Renal cortical epithelial cell (primary cell): ENCODE measurements around the gene HMGCS2. TPM values are rescaled to one million over a fixed set of nuclear protein-coding genes. Genes with fewer than 3 reads are reported as not detected.
A peak's percentile ranks its signal among the peaks of the same experiment; 100 is the strongest.
"Not testable (repeated sequence)": the region's sequence is repeated elsewhere in the genome, so short reads cannot be mapped to it uniquely, and the experiment has no call there.

Experiments
- DNase-seq: peaks from one replicate; pipeline ENCODE4 v3.0.0-alpha.2; 2011; ENCODE audit warnings: low read depth
- total RNA-seq: library from RNA; depleted of rRNA; stranded (reverse); fragments of >200 nt; gene quantifications from 2 replicates; pipeline ENCODE4 v1.2.3, GENCODE V29; 2014

The HMGCS2 gene
- total RNA-seq, 1 donor from 2014 or later = not detected

GRCh38 chr1:119731741-119732430 is 36.8 kb downstream of the HMGCS2 start:
- DNase-seq = no peak

DNA sequence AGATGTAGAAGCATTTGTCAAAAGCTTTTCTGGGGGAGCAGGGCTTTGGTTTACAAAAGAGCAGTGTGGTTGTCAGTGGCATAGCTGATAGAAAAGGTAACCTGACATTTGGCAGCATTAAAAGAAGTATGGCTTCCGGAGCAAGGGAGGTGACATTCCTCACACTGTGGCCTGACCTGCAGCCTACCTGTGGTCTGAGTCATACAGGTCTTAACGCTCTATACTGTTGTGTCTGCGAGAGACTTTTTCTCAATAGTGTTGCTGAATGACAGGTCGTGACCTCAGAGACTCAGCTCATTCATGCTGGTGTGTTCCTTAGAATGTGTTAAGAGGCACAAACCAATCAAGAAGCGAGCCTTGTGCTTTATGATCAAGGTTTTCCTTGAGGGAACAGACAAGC is 37.6 kb downstream of the HMGCS2 start:
- peak; percentile 40 for DNase-seq

DNA sequence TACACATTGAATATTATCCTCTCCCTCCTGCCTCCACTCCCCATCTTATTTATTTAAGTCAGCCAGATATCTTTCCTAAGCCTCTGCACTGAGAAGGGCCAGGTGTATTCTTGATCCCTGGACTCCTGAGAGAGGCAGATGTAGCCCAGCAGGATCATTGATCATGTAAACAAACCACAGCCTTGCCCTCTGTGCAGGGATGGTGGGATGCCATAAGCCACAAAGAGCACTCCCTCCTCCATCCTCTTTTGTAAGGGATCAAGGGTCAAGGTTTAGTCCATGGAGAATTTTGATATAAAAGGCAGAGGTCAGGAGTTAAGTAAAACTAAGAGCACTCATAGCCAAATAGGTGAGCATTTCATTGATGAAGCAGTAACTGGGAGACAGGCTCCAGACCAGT is 39.7 kb downstream of the HMGCS2 start:
- DNase-seq = no peak

- DNase-seq = no peak
Observed at GRCh38 chr1:119727991-119728390, 40.7 kb downstream of the HMGCS2 start.

- DNase-seq = no peak
Observed at GRCh38 chr1:119725626-119726025, 43.1 kb downstream of the HMGCS2 start.

DNA sequence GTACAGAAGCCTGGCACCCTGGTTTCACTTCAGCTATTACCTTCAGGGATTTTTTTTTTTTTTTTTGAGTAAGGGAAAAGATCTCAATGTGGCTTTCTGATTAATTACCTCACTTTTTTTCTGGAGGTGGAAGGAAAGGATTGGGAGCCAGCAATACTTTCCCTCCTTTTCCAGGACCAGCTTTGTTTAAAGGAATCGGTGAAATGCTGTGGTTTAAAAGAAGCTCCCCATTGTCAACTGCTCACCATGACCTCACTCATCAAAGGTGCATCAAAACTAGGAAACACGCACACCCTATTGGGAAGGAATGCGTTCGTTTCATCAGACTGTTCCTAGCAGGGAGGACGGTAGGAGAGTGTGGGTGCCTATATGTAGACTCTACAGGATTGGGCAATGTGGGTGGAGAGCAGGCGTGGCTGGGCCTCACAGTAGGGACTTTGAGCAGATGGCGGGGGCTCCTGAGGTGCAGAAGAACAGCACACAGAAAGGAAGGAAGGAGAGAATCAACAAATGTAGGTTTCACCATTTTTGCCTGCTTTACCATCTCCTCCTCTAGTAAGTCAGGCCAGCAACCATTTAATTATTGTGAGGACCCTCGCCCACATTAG is 44.0 kb downstream of the HMGCS2 start:
- DNase-seq = no peak

GRCh38 chr1:119721896-119722295 is 46.8 kb downstream of the HMGCS2 start:
- no peak for DNase-seq

- no peak for DNase-seq
Observed at GRCh38 chr1:119720866-119721440, 47.8 kb downstream of the HMGCS2 start.

DNA sequence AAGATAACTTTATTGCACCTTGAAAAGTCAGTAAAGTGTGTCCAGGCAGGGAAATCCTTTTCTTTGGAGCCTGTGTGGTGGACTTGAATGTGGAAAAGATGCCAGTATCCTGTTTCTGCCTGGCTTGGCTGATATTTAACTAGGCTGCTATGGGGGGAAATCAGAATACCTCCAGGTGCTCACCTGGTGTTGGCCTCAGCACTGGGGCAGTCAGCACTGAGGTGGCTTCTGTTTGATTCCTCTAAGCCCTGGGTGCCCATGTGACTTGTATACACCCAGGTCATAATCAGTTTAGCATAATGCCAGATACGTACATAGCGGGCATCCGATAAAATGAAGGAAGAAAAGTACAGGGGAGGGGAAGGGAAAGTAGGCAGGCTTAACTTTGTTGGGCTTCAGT is 49.7 kb downstream of the HMGCS2 start:
- no peak for DNase-seq

- no peak for DNase-seq
Observed at GRCh38 chr1:119718409-119718808, 50.3 kb downstream of the HMGCS2 start.

GRCh38 chr1:119715542-119715941 is 53.2 kb downstream of the HMGCS2 start:
- no peak for DNase-seq

GRCh38 chr1:119714583-119714982 is 54.1 kb downstream of the HMGCS2 start:
- DNase-seq = no peak

GRCh38 chr1:119713749-119714456 is 54.8 kb downstream of the HMGCS2 start:
- DNase-seq = no peak

DNA sequence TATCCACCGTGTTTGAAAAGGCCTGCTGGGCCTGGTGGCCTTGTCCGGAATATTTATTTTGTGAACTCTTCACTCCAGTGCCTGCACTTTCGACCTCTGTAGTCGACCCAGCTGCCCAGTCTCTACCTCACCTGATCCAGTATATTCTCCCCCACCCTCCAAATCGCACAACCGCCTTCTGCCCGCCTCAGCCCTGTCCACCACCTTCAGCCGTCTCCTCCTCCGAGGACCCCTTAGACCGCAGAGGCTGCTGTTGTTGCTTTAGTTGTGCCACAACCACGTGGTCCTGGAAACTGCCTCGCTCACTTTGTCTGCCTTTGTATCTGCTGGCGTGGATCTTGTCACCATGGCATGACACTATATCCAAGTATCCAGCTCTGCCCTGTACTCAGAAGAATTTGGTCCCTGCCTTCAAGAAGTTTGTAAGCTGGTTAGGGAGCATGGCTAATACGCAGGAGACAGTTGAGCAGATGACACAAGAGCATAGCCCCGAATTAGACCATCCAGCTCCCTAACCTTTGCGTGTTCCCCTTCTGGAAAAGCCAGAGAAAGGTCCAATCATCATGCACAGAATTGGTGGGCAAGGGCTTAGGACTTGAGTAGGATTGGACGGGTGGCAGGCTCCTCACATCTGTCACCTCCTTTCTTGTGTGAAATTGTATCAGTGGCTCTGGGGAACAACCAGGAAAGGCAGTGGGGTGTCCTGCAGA is 55.5 kb downstream of the HMGCS2 start:
- DNase-seq = no peak

DNA sequence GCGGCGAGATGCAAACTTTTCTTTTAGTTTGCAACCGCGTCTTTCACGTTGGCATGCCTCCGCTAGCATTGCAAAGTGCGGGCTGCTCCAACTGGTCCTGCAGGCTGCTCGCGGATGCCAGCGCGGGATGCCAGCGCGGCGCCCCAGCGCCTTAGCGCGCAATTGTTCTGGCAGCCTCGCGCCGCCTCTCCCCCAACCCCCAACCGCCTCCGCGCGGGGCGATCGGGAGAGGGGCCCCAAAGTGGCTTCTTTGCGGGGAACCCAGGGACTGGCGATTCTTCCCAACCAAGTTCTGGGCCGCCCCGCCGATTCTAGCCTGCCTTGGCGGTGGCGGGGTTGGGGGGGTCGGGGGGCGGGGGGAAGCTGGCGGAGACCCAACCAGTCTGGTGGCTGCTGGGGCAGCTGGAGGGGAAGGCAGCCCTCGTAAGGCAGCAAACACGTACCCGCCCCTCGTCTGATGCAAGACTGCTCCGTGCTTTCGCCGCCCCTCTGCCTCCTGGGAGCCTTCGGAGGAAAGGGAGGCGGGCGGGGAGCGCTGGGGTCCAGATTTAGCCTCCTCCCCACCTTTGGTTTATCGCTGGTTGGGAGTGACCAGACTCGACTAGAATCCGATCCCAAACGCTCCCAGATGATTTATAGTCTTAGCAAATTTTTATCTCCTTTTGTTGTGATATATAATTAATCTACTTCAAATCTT is 56.2 kb downstream of the HMGCS2 start:
- DNase-seq = peak; percentile 63

DNA sequence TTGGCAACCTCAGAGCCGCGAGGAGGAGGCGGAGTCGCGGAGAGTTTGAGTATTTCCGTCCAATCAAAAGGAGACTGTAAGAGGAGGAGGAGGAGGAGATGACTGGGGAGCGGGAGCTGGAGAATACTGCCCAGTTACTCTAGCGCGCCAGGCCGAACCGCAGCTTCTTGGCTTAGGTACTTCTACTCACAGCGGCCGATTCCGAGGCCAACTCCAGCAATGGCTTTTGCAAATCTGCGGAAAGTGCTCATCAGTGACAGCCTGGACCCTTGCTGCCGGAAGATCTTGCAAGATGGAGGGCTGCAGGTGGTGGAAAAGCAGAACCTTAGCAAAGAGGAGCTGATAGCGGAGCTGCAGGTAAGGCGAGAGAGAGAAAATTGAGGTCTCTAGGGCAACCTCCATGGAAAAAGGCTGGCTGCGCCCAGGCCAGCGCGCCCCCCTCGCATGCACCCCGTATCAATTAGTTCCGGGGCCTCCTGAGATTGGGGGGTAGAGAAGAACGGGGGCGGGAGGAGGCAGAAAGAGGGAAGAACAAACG is 56.8 kb downstream of the HMGCS2 start, which contains the start of gene PHGDH:
PHGDH (plus strand) TSS at position 131 of the 538 bp plus-strand sequence; CDS start at position 220, 89 bp downstream.
- peak; percentile 79 for DNase-seq

DNA sequence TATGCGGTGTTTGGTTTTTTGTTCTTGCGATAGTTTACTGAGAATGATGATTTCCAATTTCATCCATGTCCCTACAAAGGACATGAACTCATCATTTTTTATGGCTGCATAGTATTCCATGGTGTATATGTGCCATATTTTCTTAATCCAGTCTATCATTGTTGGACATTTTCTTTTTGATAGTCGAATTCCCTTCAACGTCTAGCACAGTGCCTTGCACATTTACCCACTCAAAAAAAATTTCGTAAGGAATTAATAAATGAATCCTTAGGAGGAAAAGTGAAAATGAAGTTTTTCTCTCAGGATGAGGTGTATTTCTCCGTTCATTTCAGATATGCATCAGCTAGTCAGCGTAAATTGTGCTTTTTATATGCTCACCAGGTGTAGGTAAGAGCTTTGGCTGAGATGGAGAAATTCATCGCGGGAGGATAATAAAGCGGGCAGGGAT is 57.3 kb downstream of the HMGCS2 start:
- not testable (repeated sequence) for DNase-seq

DNA sequence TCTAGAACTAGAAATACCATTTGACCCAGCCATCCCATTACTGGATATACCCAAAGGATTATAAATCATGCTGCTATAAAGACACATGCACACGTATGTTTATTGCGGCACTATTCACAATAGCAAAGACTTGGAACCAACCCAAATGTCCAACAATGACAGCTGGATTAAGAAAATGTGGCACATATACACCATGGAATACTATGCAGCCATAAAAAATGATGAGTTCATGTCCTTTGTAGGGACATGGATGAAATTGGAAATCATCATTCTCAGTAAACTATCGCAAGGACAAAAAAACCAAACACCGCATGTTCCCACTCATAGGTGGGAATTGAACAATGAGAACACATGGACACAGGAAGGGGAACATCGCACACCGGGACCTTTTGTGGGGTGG is 62.1 kb downstream of the HMGCS2 start:
- DNase-seq = not testable (repeated sequence)

GRCh38 chr1:119703666-119704450 is 64.8 kb downstream of the HMGCS2 start:
- DNase-seq = no peak

- no peak for DNase-seq
Observed at GRCh38 chr1:119702384-119702783, 66.3 kb downstream of the HMGCS2 start.
